Measurements from ENCODE around the gene DENND6A. TPM values are rescaled to one million over a fixed set of nuclear protein-coding genes. Genes with fewer than 3 reads are reported as not detected.
A peak's percentile ranks its signal among the peaks of the same experiment; 100 is the strongest.
"Not testable (repeated sequence)": the region's sequence is repeated elsewhere in the genome, so short reads cannot be mapped to it uniquely, and the experiment has no call there.

The DENND6A gene
- total RNA-seq, 2 experiments from 2014 or later, result 67.2 to 74.4 TPM

GRCh38 chr3:57709031-57709430, 16.2 kb upstream of the DENND6A start:
- no peaks in the 10 kb centered on the region for H3K9me3 Mint-ChIP-seq
- no peaks in the 10 kb centered on the region for H3K9me3 ChIP-seq (ENCODE audit: control insufficient read depth in 1 of 2, insufficient read depth in 1 of 2, low read length in 2 of 2)
- intact Hi-C loops (cut with DNase I, micrococcal nuclease), result no loop called here

GRCh38 chr3:57706462-57706861, 13.6 kb upstream of the DENND6A start:
- H3K36me3 Mint-ChIP-seq (ENCODE audit: low read depth), result no peaks in the 10 kb centered on the region
- H3K9me3 Mint-ChIP-seq, result no peaks in the 10 kb centered on the region
- H3K4me1 ChIP-seq (ENCODE audit: insufficient read depth, low read length), result no peaks in the 10 kb centered on the region
- H3K27me3 ChIP-seq (ENCODE audit: control insufficient read depth in 1 of 2, insufficient read depth in 2 of 2, low read length in 2 of 2), result no peaks in the 10 kb centered on the region
- no peaks in the 10 kb centered on the region for H3K36me3 ChIP-seq (ENCODE audit: insufficient read depth, low read length)
- H3K27ac ChIP-seq (ENCODE audit: low read depth in 1 of 2, low read length in 2 of 2), result no peak overlapping the region
- H3K4me3 Mint-ChIP-seq, result no peak overlapping the region
- TF ChIP-seq CTCF (IDR thresholded peaks at IDR 0.05), result no peak
- ATAC-seq (ENCODE audit: poor library complexity) (no peak), DNase-seq (peak in 2 of 14 experiments; percentile 20 to 38)
- H3K4me3 ChIP-seq (ENCODE audit: low read length), result no peak overlapping the region
- POLR2A ChIA-PET, result no interaction called here
- H3K27ac Mint-ChIP-seq, result no peak overlapping the region
- no peaks in the 10 kb centered on the region for H3K4me1 Mint-ChIP-seq (ENCODE audit: low read depth)
- no peaks in the 10 kb centered on the region for H3K27me3 Mint-ChIP-seq
- CTCF ChIA-PET, result no interaction called here
- intact Hi-C loops (cut with DNase I, micrococcal nuclease), result no loop called here
- H3K9me3 ChIP-seq (ENCODE audit: control insufficient read depth in 1 of 2, insufficient read depth in 1 of 2, low read length in 2 of 2), result no peaks in the 10 kb centered on the region

More at GRCh38 chr3:57709031-57709430, 16.2 kb upstream of the DENND6A start:
- Mint-ChIP-seq H3K36me3 (ENCODE audit: low read depth) (no peaks in the 10 kb centered on the region), H3K27me3 (no peaks in the 10 kb centered on the region), H3K27ac (no peak overlapping the region), H3K4me1 (ENCODE audit: low read depth) (no peaks in the 10 kb centered on the region), H3K4me3 (no peak overlapping the region)
- ChIA-PET CTCF (no interaction called here), POLR2A (interaction anchor here (1.3 kb wide), 1 partner anchor 47 kb away, joined by 3 read pairs; the partner anchor contains the start of gene SLMAP)
- ATAC-seq (ENCODE audit: poor library complexity) (no peak), DNase-seq (no peak)
- Histone ChIP-seq H3K4me1 (ENCODE audit: insufficient read depth, low read length) (no peaks in the 10 kb centered on the region), H3K27me3 (ENCODE audit: control insufficient read depth in 1 of 2, insufficient read depth in 2 of 2, low read length in 2 of 2) (no peaks in the 10 kb centered on the region), H3K27ac (ENCODE audit: low read depth in 1 of 2, low read length in 2 of 2) (no peak overlapping the region), H3K4me3 (ENCODE audit: low read length) (no peak overlapping the region), H3K36me3 (ENCODE audit: insufficient read depth, low read length) (no peaks in the 10 kb centered on the region)
- TF ChIP-seq CTCF (IDR thresholded peaks at IDR 0.05), result no peak

GRCh38 chr3:57705351-57705750, 12.5 kb upstream of the DENND6A start:
- H3K9me3 Mint-ChIP-seq; H3K27ac Mint-ChIP-seq; H3K9me3 ChIP-seq (ENCODE audit: control insufficient read depth in 1 of 2, insufficient read depth in 1 of 2, low read length in 2 of 2); H3K4me3 Mint-ChIP-seq; H3K36me3 Mint-ChIP-seq (ENCODE audit: low read depth); H3K4me3 ChIP-seq (ENCODE audit: low read length); intact Hi-C loops (cut with DNase I, micrococcal nuclease); H3K27me3 ChIP-seq (ENCODE audit: control insufficient read depth in 1 of 2, insufficient read depth in 2 of 2, low read length in 2 of 2); CTCF ChIA-PET; H3K27ac ChIP-seq (ENCODE audit: low read depth in 1 of 2, low read length in 2 of 2); H3K27me3 Mint-ChIP-seq; H3K4me1 ChIP-seq (ENCODE audit: insufficient read depth, low read length); H3K4me1 Mint-ChIP-seq (ENCODE audit: low read depth); ATAC-seq (ENCODE audit: poor library complexity); H3K36me3 ChIP-seq (ENCODE audit: insufficient read depth, low read length); POLR2A ChIA-PET; DNase-seq: not testable (repeated sequence)

- no peaks in the 10 kb centered on the region for H3K36me3 Mint-ChIP-seq (ENCODE audit: low read depth)
- no peaks in the 10 kb centered on the region for H3K27me3 Mint-ChIP-seq
- ChIA-PET POLR2A (no interaction called here), CTCF (no interaction called here)
- no peak overlapping the region for H3K27ac Mint-ChIP-seq
- H3K4me3 Mint-ChIP-seq, result no peak overlapping the region
- intact Hi-C loops (cut with DNase I, micrococcal nuclease), result no loop called here
- no peaks in the 10 kb centered on the region for H3K9me3 ChIP-seq (ENCODE audit: control insufficient read depth in 1 of 2, insufficient read depth in 1 of 2, low read length in 2 of 2)
- peaks cover 2% of the 10 kb centered on the region for H3K4me1 Mint-ChIP-seq (ENCODE audit: low read depth)
- no peaks in the 10 kb centered on the region for H3K9me3 Mint-ChIP-seq
- ATAC-seq (ENCODE audit: poor library complexity) (no peak), DNase-seq (no peak)
- no peak for TF ChIP-seq CTCF (IDR thresholded peaks at IDR 0.05)
- H3K4me3 ChIP-seq (ENCODE audit: low read length), result no peak overlapping the region
- no peak overlapping the region for H3K27ac ChIP-seq (ENCODE audit: low read depth in 1 of 2, low read length in 2 of 2)
- H3K36me3 ChIP-seq (ENCODE audit: insufficient read depth, low read length), result no peaks in the 10 kb centered on the region
- no peaks in the 10 kb centered on the region for H3K4me1 ChIP-seq (ENCODE audit: insufficient read depth, low read length)
- H3K27me3 ChIP-seq (ENCODE audit: control insufficient read depth in 1 of 2, insufficient read depth in 2 of 2, low read length in 2 of 2), result no peaks in the 10 kb centered on the region
These were observed 8.9 kb upstream of the DENND6A start for GRCh38 chr3:57701781-57702180.

Measured in CD4-positive, alpha-beta T cell (primary cell).